Bronchial epithelial cell (primary cell): Measurements from ENCODE around the gene PLET1. TPM values are rescaled to one million over a fixed set of nuclear protein-coding genes. Genes with fewer than 3 reads are reported as not detected.

ENCODE experiments used
- DNase-seq: peaks from one replicate; pipeline ENCODE4 v3.0.0-alpha.2; 2010; ENCODE audit warnings: low read depth
- FAIRE-seq: peaks from 2 replicates; lab custom pipeline; 2011; peaks lifted over from hg19 to GRCh38; lab: Jason Lieb, UNC
- H3K27me3 ChIP-seq: 2 replicates; pipeline ENCODE4 v1.5.1; 2011; ENCODE audit warnings: low read length; ENCODE audit not compliant: control insufficient read depth, insufficient read depth
- H3K36me3 ChIP-seq: 2 replicates; pipeline ENCODE4 v1.5.1; 2011; ENCODE audit warnings: low read length; ENCODE audit not compliant: control insufficient read depth, insufficient read depth
- H3K4me3 ChIP-seq: 2 replicates; pipeline ENCODE4 v1.5.1; 2011; ENCODE audit warnings: mild to moderate bottlenecking, low read depth, low read length, control low read depth
- total RNA-seq: library from RNA; depleted of rRNA; stranded (reverse); fragments of >200 nt; gene quantifications from 2 replicates; pipeline ENCODE4 v1.2.1, GENCODE V29; 2014
- TF ChIP-seq, protein P1 (sequence below): IDR thresholded peaks from 2 replicates; pipeline ENCODE4 v1.5.1; 2011; ENCODE audit warnings: mild to moderate bottlenecking, moderate library complexity, low read length, control low read depth, inconsistent platforms; ENCODE audit not compliant: insufficient read depth, severe bottlenecking

PLET1 gene
- total RNA-seq, 1 donor from 2014 or later, result not detected

DNA sequence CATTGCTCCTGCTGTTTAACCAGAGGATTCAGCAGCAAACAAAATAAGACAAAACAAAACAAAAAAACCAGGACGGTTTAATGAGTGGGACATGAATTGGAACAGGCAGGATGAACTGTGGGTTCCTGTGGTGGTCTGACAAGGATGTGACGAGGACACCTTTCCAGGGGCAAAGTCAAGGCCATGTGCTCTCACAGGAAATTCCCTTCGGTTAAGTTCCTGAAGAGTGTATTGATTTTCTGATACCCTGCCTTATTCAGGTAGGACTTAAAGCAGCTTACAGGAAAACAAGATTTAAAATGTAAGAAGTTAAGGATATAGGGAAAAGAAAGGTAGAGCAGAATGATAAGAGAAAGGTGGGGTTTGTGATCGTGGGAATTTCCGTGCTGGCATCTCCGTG lies 8.5 kb upstream of the PLET1 start:
- DNase-seq (no peak), FAIRE-seq (no peak)
- TF ChIP-seq, protein P1, sequence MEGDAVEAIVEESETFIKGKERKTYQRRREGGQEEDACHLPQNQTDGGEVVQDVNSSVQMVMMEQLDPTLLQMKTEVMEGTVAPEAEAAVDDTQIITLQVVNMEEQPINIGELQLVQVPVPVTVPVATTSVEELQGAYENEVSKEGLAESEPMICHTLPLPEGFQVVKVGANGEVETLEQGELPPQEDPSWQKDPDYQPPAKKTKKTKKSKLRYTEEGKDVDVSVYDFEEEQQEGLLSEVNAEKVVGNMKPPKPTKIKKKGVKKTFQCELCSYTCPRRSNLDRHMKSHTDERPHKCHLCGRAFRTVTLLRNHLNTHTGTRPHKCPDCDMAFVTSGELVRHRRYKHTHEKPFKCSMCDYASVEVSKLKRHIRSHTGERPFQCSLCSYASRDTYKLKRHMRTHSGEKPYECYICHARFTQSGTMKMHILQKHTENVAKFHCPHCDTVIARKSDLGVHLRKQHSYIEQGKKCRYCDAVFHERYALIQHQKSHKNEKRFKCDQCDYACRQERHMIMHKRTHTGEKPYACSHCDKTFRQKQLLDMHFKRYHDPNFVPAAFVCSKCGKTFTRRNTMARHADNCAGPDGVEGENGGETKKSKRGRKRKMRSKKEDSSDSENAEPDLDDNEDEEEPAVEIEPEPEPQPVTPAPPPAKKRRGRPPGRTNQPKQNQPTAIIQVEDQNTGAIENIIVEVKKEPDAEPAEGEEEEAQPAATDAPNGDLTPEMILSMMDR, result no peak
- Histone ChIP-seq H3K4me3 (no peak overlapping the region), H3K27me3 (no peaks in the 10 kb centered on the region), H3K36me3 (no peaks in the 10 kb centered on the region)

DNA sequence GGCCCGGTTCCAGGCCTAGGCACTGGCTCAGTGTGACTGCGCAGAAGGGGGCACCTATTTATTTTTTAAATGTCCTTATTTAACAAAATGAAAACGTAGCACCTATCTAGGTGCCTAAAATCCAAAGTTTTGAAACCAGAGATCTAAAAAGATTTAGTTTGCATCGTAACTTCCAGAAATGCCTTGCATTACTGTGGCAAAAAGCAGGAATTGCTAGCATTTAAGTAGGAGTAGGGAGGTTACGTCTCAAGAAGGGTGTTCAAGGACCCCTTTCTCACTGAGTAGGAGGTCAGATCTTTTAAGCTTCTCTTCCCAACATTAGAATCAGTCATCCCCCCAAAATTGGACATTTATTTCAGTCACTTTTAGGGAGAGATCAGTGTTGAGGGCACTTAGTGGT lies 7.7 kb upstream of the PLET1 start:
- TF ChIP-seq, protein P1, result no peak
- DNase-seq (no peak), FAIRE-seq (peak; percentile 28)
- no peak overlapping the region for H3K4me3 ChIP-seq
- no peaks in the 10 kb centered on the region for H3K27me3 ChIP-seq
- no peaks in the 10 kb centered on the region for H3K36me3 ChIP-seq

DNA sequence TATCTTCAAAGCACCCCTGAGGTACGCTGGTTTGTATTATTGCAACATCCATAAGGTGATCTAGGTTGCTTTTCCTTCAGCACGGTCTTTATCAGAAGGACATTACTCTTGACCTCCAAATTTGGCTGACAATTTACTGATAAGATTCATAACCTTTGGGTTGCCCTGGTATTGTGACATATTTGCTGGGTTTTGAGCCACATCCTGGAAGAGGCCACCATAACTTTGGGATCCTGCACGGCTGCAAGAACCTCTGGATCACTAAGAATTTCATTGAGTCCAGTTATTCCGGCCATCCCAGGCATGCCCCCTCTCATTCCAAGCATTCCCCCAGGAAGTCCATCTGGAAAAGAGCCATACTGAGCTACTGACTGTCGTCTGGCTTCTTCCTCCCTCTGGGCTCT lies 6.5 kb upstream of the PLET1 start:
- DNase-seq (no peak), FAIRE-seq (no peak)
- Histone ChIP-seq H3K36me3 (no peaks in the 10 kb centered on the region), H3K4me3 (no peak overlapping the region), H3K27me3 (no peaks in the 10 kb centered on the region)
- TF ChIP-seq, protein P1, result no peak

DNA sequence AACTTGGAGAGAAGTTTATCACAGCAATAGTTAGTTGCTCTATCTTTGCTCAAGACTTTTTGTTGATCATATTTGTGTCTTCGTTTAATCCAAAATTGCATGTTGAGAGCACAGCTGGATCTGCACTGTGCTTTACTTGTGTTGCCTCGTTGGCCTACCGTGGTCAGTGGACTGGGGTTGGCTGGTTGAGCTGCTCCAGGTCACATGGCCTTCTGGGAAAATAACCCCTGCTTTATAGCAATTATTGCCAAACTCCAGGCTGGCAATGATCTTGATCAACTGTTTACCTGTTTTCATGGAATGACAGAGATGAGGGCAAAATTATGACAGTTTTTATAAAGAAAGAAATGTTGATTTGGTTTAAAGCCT lies 5.7 kb upstream of the PLET1 start:
- no peaks in the 10 kb centered on the region for H3K36me3 ChIP-seq
- FAIRE-seq (no peak), DNase-seq (no peak)
- TF ChIP-seq, protein P1, result no peak
- no peaks in the 10 kb centered on the region for H3K27me3 ChIP-seq
- no peak overlapping the region for H3K4me3 ChIP-seq

DNA sequence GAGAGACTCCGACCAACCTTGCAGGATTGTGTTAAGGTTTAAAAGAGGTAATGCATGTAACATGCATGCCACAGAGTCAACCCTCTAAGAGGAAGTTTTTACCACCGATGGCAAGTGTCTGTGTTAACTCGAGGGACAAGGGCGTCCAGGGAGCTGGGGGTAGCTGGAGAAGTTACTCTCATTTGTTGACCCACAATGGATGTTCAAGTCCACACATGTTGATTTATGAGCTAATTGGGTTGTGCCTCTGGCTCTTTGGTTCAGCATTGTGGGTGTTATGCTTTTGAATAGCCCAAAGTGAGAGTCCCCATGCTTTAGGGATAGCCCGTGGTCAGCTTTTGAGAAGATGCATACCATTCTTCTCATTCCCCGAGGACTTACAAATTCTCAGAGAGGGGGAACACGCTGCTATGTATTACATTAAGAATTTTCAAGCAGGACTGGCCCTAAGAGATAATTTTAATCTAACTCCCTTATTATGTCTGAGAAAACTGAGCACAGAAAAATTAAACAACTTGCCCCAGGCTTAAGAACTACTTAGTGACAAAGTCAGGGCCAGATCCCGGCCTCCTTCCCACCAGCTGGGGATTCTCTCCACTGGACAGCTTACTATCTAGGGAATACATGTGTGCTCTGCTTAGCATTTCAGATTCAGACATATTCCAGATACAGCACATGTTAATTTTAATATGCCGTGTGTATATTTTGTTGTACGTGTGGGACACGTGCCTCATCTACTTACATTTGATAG lies 5.2 kb upstream of the PLET1 start:
- TF ChIP-seq, protein P1, result no peak
- H3K27me3 ChIP-seq, result no peaks in the 10 kb centered on the region
- no peaks in the 10 kb centered on the region for H3K36me3 ChIP-seq
- DNase-seq (peak; percentile 21), FAIRE-seq (peak; percentile 58)
- H3K4me3 ChIP-seq, result no peak overlapping the region
